ENCODE measurements around the gene IFNA8. TPM values are rescaled to one million over a fixed set of nuclear protein-coding genes. Genes with fewer than 3 reads are reported as not detected.
"Not testable (repeated sequence)": the region's sequence is repeated elsewhere in the genome, so short reads cannot be mapped to it uniquely, and the experiment has no call there.

IFNA8 gene
- total RNA-seq, 2 donors from 2014 or later: not detected

DNA sequence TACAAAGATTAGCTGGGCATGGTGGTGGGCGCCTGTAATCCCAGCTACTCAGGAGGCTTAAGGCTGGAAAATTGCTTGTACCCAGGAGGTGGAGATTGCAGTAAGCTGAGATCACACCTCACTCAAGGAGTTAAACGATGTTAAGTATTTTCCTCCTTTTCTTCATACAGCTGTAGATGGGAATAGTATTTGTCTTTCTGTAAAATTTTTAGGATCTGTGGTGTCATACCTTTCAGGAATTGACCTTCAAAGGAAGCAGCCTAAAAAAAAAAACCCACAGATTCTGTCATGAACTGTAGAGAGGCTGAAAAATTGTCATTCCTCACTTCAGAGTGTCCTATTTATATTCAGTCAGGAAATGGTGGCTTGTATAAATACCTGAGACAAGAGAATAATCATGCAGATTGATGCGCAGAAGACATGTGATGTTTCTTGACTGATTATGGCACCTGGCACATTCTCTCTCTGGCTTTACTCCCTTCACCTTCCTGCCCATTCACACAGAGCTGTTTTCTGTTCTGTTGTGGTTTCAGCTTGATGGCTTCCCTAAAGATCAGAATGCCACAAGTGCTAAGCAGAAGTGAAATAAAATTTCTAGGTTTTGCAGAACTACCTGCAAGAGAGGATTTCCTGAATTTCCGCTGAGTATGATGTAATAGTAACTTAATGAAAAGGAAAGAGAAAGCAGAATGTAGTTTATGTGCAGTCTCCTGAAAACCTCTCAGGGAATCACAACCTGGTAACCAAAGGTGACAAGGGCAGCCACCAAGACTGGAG lies 35.1 kb downstream of the IFNA8 start:
- no peaks in the 10 kb centered on the region for H3K9me3 ChIP-seq
- no peak for DNase-seq
- no peak overlapping the region for H3K4me3 ChIP-seq
- intact Hi-C loops (cut with DNase I): no loop called here
- TF ChIP-seq, protein P1, sequence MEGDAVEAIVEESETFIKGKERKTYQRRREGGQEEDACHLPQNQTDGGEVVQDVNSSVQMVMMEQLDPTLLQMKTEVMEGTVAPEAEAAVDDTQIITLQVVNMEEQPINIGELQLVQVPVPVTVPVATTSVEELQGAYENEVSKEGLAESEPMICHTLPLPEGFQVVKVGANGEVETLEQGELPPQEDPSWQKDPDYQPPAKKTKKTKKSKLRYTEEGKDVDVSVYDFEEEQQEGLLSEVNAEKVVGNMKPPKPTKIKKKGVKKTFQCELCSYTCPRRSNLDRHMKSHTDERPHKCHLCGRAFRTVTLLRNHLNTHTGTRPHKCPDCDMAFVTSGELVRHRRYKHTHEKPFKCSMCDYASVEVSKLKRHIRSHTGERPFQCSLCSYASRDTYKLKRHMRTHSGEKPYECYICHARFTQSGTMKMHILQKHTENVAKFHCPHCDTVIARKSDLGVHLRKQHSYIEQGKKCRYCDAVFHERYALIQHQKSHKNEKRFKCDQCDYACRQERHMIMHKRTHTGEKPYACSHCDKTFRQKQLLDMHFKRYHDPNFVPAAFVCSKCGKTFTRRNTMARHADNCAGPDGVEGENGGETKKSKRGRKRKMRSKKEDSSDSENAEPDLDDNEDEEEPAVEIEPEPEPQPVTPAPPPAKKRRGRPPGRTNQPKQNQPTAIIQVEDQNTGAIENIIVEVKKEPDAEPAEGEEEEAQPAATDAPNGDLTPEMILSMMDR (IDR thresholded peaks at IDR 0.05): no peak
- H3K4me1 ChIP-seq: no peaks in the 10 kb centered on the region
- no peak overlapping the region for H3K9ac ChIP-seq (ENCODE audit: low read depth in 2 of 2, low read length in 2 of 2)
- no peaks in the 10 kb centered on the region for H3K36me3 ChIP-seq
- H3K27ac ChIP-seq: no peak overlapping the region
- H3K27me3 ChIP-seq: no peaks in the 10 kb centered on the region

DNA sequence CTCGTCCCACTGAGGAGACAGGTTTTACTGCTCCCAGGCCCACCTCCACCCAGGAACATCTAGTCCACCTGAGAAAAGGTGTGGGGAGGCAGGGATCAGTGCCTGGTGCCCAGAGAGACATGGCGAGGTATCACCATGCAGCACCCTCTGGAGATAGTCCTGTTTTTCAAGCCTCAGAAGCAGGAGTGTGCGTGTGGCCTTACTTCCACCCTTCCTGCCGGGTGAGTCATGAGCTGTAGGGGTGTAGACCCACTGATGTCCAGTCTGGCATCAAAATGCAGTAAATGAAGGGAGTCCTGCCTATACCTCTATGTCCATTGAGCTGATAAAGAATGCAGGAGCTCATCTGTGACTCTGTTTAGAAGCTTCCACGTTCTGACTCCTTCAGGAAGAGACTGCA lies 40.4 kb downstream of the IFNA8 start:
- H3K36me3 ChIP-seq; intact Hi-C loops (cut with DNase I); H3K4me3 ChIP-seq: not testable (repeated sequence)

DNA sequence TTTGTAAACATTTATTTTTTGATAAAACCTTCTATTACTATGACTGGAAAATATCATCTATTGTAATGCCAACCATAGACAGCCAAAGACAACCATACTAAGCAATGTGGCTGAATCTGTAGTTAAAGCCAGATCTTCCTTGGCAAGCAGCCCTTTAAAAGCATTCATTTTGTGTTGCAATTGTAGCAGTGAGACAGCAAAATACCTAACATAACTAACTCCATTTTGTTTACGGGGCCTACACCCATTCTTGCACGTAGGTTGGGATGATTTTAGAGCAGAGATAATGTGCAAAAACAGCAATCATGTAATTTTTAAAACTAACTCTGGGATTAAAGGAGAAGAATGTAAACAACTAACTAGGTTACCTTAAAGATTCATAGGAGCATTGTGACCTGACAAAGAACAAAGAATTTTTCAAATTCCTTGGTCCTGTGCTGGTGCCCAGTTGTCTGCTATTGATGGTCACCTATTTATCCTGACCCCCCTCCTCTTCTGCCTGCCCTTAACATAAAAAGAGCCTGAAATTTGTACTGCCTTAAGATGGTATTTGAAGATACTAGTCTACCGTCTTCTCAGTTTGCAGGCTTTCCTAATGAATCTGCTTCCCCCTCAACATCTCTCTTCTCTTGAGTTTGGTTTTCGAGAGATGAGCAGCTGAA lies 41.9 kb downstream of the IFNA8 start:
- Histone ChIP-seq H3K9me3 (no peaks in the 10 kb centered on the region), H3K36me3 (no peaks in the 10 kb centered on the region), H3K9ac (ENCODE audit: low read depth in 2 of 2, low read length in 2 of 2) (no peak overlapping the region), H3K4me1 (no peaks in the 10 kb centered on the region), H3K27me3 (no peaks in the 10 kb centered on the region), H3K27ac (no peak overlapping the region), H3K4me3 (no peak overlapping the region)
- no peak for DNase-seq
- intact Hi-C loops (cut with DNase I): loop anchor here (10.0 kb wide), 1 partner anchor 196 kb away; no protein-coding TSS in a partner anchor
- TF ChIP-seq, protein P1 (IDR thresholded peaks at IDR 0.05): no peak

More for the DNA sequence above, 40.4 kb downstream of the IFNA8 start:
- not testable (repeated sequence) for H3K27ac ChIP-seq; DNase-seq; H3K9ac ChIP-seq (ENCODE audit: low read depth in 2 of 2, low read length in 2 of 2); H3K9me3 ChIP-seq; H3K27me3 ChIP-seq; H3K4me1 ChIP-seq

DNA sequence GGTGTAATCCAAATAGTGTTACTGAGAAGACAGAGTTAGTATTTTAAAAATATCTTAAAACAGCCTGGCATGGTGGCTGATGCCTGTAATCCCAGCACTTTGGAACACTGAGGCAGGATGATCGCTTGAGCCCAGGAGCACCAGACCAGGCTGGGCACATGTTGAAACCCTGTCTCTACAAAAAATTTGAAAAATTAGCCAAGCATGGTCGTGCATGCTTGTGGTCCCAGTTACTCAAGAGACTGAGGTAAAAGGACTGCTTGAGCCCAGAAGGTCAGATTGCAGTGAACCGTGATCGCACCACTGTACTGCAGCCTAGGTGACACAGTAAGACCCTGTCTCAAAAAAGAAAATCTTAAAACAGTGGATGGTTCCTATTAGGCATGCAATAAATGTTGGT lies 43.8 kb downstream of the IFNA8 start:
- no peak overlapping the region for H3K4me3 ChIP-seq
- no peak overlapping the region for H3K27ac ChIP-seq
- H3K36me3 ChIP-seq: no peaks in the 10 kb centered on the region
- intact Hi-C loops (cut with DNase I): loop anchor here (10.0 kb wide), 1 partner anchor 198 kb away; no protein-coding TSS in a partner anchor
- H3K9ac ChIP-seq (ENCODE audit: low read depth in 2 of 2, low read length in 2 of 2): no peak overlapping the region
- H3K9me3 ChIP-seq: no peaks in the 10 kb centered on the region
- DNase-seq: no peak
- no peaks in the 10 kb centered on the region for H3K27me3 ChIP-seq
- no peaks in the 10 kb centered on the region for H3K4me1 ChIP-seq
- TF ChIP-seq, protein P1 (IDR thresholded peaks at IDR 0.05): no peak

DNA sequence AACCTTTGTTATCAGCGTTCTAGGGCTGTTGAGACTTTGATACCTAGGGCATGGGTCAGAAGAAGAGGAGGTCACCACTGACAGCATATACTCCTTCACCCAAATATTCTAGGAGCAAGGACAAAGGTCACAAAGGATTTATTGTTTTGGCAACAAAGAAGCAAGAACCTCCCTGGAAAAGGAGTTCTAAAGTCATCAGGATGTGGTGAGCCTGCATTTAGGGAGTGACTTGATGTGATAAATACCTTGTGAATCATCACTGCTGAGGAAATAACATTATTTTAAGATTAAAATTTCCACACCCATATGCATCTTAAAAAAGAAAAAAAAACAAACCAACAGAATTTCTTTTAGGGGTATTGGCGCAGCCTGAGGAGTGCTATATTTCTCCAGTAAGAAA lies 45.2 kb downstream of the IFNA8 start:
- Histone ChIP-seq H3K4me3 (no peak overlapping the region), H3K4me1 (no peaks in the 10 kb centered on the region), H3K9me3 (no peaks in the 10 kb centered on the region)

More for the DNA sequence above, 45.2 kb downstream of the IFNA8 start:
- TF ChIP-seq, protein P1 (IDR thresholded peaks at IDR 0.05): no peak
- Histone ChIP-seq H3K9ac (ENCODE audit: low read depth in 2 of 2, low read length in 2 of 2) (no peak overlapping the region), H3K36me3 (no peaks in the 10 kb centered on the region), H3K27ac (no peak overlapping the region), H3K27me3 (no peaks in the 10 kb centered on the region)
- intact Hi-C loops (cut with DNase I): loop anchor here (2.0 to 10.0 kb wide), 2 partner anchors 129 to 199 kb away; no protein-coding TSS in a partner anchor
- no peak for DNase-seq
